ENCODE data around the gene THAP4. TPM values are rescaled to one million over a fixed set of nuclear protein-coding genes. Genes with fewer than 3 reads are reported as not detected.

The THAP4 gene
- total RNA-seq, 1 experiment from 2014 or later = 88.6 TPM

- TF ChIP-seq, protein P1, sequence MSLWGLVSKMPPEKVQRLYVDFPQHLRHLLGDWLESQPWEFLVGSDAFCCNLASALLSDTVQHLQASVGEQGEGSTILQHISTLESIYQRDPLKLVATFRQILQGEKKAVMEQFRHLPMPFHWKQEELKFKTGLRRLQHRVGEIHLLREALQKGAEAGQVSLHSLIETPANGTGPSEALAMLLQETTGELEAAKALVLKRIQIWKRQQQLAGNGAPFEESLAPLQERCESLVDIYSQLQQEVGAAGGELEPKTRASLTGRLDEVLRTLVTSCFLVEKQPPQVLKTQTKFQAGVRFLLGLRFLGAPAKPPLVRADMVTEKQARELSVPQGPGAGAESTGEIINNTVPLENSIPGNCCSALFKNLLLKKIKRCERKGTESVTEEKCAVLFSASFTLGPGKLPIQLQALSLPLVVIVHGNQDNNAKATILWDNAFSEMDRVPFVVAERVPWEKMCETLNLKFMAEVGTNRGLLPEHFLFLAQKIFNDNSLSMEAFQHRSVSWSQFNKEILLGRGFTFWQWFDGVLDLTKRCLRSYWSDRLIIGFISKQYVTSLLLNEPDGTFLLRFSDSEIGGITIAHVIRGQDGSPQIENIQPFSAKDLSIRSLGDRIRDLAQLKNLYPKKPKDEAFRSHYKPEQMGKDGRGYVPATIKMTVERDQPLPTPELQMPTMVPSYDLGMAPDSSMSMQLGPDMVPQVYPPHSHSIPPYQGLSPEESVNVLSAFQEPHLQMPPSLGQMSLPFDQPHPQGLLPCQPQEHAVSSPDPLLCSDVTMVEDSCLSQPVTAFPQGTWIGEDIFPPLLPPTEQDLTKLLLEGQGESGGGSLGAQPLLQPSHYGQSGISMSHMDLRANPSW (CRISPR knock-in tag; conservative IDR thresholded peaks at IDR 0.05; ENCODE audit: low read depth) = no peak
- TF ChIP-seq CREM (CRISPR knock-in tag; IDR thresholded peaks at IDR 0.05) (no peak), ZNF263 (CRISPR knock-in tag; IDR thresholded peaks at IDR 0.05; ENCODE audit: low read depth) (no peak), SP1 (CRISPR knock-in tag; conservative IDR thresholded peaks at IDR 0.05) (no peak), ATF2 (CRISPR knock-in tag; IDR thresholded peaks at IDR 0.05; ENCODE audit: borderline replicate concordance, low read depth) (no peak), E2F4 (CRISPR knock-in tag; IDR thresholded peaks at IDR 0.05; ENCODE audit: borderline replicate concordance, low read depth) (no peak), ZNF671 (CRISPR knock-in tag; IDR thresholded peaks at IDR 0.05) (no peak), ETV6 (CRISPR knock-in tag; IDR thresholded peaks at IDR 0.05) (no peak)
Measured at GRCh38 chr2:241535871-241536655, 100.9 kb downstream of the THAP4 start (continued).

DNA sequence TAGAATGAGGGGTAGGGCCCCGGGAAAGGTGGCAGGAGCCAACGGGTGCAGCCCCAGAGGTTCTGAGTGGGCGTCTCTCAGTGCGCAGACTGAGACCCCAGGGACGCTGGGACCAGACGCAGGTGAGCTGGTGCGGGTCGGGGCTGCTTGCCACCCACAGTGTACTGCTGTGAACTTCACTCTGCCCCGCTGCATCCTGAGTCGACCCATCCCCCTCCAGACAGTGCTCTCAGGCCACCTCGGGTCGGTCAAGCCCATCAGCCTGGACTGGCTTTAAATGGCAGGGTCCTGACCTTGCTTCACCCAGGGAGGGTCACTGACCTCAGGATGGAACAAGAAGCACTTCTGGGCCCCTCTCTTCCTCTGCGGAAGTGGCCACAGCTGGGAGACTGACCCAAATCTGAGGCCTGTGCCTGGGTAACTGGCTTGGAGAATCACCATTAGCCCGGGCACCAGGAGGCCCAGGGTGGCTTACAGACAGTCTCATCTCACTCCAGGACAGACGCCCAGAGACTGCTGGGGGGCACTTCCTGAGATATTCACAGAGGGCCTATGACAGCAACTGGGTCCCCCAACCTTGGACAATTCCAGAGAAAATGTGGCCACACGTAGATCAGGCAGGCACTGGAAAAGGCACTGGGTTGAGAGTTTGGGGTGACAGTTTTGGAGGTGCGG is 102.1 kb downstream of the THAP4 start:
- H3K27me3 Mint-ChIP-seq (ENCODE audit: low read depth) = peaks cover 6% of the 10 kb centered on the region
- TF ChIP-seq, protein P2, sequence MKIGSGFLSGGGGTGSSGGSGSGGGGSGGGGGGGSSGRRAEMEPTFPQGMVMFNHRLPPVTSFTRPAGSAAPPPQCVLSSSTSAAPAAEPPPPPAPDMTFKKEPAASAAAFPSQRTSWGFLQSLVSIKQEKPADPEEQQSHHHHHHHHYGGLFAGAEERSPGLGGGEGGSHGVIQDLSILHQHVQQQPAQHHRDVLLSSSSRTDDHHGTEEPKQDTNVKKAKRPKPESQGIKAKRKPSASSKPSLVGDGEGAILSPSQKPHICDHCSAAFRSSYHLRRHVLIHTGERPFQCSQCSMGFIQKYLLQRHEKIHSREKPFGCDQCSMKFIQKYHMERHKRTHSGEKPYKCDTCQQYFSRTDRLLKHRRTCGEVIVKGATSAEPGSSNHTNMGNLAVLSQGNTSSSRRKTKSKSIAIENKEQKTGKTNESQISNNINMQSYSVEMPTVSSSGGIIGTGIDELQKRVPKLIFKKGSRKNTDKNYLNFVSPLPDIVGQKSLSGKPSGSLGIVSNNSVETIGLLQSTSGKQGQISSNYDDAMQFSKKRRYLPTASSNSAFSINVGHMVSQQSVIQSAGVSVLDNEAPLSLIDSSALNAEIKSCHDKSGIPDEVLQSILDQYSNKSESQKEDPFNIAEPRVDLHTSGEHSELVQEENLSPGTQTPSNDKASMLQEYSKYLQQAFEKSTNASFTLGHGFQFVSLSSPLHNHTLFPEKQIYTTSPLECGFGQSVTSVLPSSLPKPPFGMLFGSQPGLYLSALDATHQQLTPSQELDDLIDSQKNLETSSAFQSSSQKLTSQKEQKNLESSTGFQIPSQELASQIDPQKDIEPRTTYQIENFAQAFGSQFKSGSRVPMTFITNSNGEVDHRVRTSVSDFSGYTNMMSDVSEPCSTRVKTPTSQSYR (CRISPR knock-in tag; IDR thresholded peaks at IDR 0.05) = no peak
- TF ChIP-seq ELF4 (CRISPR knock-in tag; IDR thresholded peaks at IDR 0.05; ENCODE audit: low read depth) = no peak
- no peak for TF ChIP-seq IRF2 (CRISPR knock-in tag; IDR thresholded peaks at IDR 0.05; ENCODE audit: borderline replicate concordance, low read depth)
- TF ChIP-seq ESRRA (CRISPR knock-in tag; IDR thresholded peaks at IDR 0.05; ENCODE audit: borderline replicate concordance) = no peak
- no peak for TF ChIP-seq SP1 (CRISPR knock-in tag; conservative IDR thresholded peaks at IDR 0.05)
- no peak for TF ChIP-seq FOXJ3 (CRISPR knock-in tag; IDR thresholded peaks at IDR 0.05; ENCODE audit: borderline replicate concordance)
- no peak for TF ChIP-seq FOXP1 (CRISPR knock-in tag; IDR thresholded peaks at IDR 0.05; ENCODE audit: borderline replicate concordance)
- no peak for TF ChIP-seq CREM (CRISPR knock-in tag; IDR thresholded peaks at IDR 0.05)
- TF ChIP-seq, protein P3, sequence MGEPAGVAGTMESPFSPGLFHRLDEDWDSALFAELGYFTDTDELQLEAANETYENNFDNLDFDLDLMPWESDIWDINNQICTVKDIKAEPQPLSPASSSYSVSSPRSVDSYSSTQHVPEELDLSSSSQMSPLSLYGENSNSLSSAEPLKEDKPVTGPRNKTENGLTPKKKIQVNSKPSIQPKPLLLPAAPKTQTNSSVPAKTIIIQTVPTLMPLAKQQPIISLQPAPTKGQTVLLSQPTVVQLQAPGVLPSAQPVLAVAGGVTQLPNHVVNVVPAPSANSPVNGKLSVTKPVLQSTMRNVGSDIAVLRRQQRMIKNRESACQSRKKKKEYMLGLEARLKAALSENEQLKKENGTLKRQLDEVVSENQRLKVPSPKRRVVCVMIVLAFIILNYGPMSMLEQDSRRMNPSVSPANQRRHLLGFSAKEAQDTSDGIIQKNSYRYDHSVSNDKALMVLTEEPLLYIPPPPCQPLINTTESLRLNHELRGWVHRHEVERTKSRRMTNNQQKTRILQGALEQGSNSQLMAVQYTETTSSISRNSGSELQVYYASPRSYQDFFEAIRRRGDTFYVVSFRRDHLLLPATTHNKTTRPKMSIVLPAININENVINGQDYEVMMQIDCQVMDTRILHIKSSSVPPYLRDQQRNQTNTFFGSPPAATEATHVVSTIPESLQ (CRISPR knock-in tag; IDR thresholded peaks at IDR 0.05) = no peak
- no peak for TF ChIP-seq GABPB1 (CRISPR knock-in tag; IDR thresholded peaks at IDR 0.05)
- no peak for TF ChIP-seq ZNF416 (CRISPR knock-in tag; IDR thresholded peaks at IDR 0.05)
- TF ChIP-seq CREB1 (CRISPR knock-in tag; IDR thresholded peaks at IDR 0.05) = no peak
- TF ChIP-seq, protein P4, sequence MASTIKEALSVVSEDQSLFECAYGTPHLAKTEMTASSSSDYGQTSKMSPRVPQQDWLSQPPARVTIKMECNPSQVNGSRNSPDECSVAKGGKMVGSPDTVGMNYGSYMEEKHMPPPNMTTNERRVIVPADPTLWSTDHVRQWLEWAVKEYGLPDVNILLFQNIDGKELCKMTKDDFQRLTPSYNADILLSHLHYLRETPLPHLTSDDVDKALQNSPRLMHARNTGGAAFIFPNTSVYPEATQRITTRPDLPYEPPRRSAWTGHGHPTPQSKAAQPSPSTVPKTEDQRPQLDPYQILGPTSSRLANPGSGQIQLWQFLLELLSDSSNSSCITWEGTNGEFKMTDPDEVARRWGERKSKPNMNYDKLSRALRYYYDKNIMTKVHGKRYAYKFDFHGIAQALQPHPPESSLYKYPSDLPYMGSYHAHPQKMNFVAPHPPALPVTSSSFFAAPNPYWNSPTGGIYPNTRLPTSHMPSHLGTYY (CRISPR knock-in tag; IDR thresholded peaks at IDR 0.05) = no peak
- ChIA-PET POLR2A (no interaction called here), CTCF (no interaction called here)
- H3K4me3 Mint-ChIP-seq = no peak overlapping the region
- ATAC-seq = no peak
- no peaks in the 10 kb centered on the region for H3K9me3 Mint-ChIP-seq
- no peaks in the 10 kb centered on the region for H3K36me3 Mint-ChIP-seq
- H3K27ac Mint-ChIP-seq = no peak overlapping the region
- DNase-seq (ENCODE audit: low spot score) = no peak
- no peaks in the 10 kb centered on the region for H3K4me1 Mint-ChIP-seq

Measured in WTC11 (cell line).